Astrocyte (in vitro differentiated cells and primary cell): ENCODE measurements around the gene PDP2. TPM values are rescaled to one million over a fixed set of nuclear protein-coding genes. Genes with fewer than 3 reads are reported as not detected.

Experiments used
- DNase-seq: peaks from one replicate; pipeline ENCODE4 v3.0.0-alpha.2; 2010; ENCODE audit warnings: low read depth
- FAIRE-seq: peaks from 2 replicates; lab custom pipeline; 2011; peaks lifted over from hg19 to GRCh38; lab: Jason Lieb, UNC
- H2AFZ ChIP-seq: 2 replicates; pipeline ENCODE4 v1.6.0; 2012; ENCODE audit warnings: low read depth, low read length, inconsistent platforms
- H3K27ac ChIP-seq: 2 replicates; pipeline ENCODE4 v1.5.1; 2011; ENCODE audit warnings: low read depth, low read length, inconsistent platforms
- H3K27me3 ChIP-seq: 2 replicates; pipeline ENCODE4 v1.6.0; 2011; ENCODE audit warnings: low read length, inconsistent platforms; ENCODE audit not compliant: insufficient read depth
- H3K36me3 ChIP-seq: 2 replicates; pipeline ENCODE4 v1.5.1; 2011; ENCODE audit warnings: low read length, inconsistent platforms; ENCODE audit not compliant: insufficient read depth
- H3K4me1 ChIP-seq: 2 replicates; pipeline ENCODE4 v1.5.1; 2011; ENCODE audit warnings: low read length, inconsistent platforms; ENCODE audit not compliant: insufficient read depth
- H3K4me2 ChIP-seq: 2 replicates; pipeline ENCODE4 v1.6.0; 2012; ENCODE audit warnings: low read length, inconsistent platforms
- H3K4me3 ChIP-seq: 2 replicates; pipeline ENCODE4 v1.5.1; 2011; ENCODE audit warnings: low read depth, mild to moderate bottlenecking, low read length, inconsistent platforms; ENCODE audit not compliant: insufficient read depth
- H3K79me2 ChIP-seq: 2 replicates; pipeline ENCODE4 v1.6.0; 2012; ENCODE audit warnings: mild to moderate bottlenecking, low read length, inconsistent platforms; ENCODE audit not compliant: insufficient read depth
- H3K9ac ChIP-seq: 2 replicates; pipeline ENCODE4 v1.6.0; 2012; ENCODE audit warnings: mild to moderate bottlenecking, low read length, inconsistent platforms
- H3K9me3 ChIP-seq: 2 replicates; pipeline ENCODE4 v1.5.1; 2012; ENCODE audit warnings: low read depth, mild to moderate bottlenecking, low read length, inconsistent platforms; ENCODE audit not compliant: insufficient read depth
- H4K20me1 ChIP-seq: 2 replicates; pipeline ENCODE4 v1.6.0; 2012; ENCODE audit warnings: low read length, inconsistent platforms; ENCODE audit not compliant: insufficient read depth
- H3K27ac Mint-ChIP-seq: one replicate; pipeline ENCODE4 v1.8.0; 2021; ENCODE audit warnings: mild to moderate bottlenecking, mixed read lengths; ENCODE audit not compliant: unreplicated experiment
- H3K27me3 Mint-ChIP-seq: one replicate; pipeline ENCODE4 v1.8.0; 2021; ENCODE audit warnings: low read depth, mixed read lengths; ENCODE audit not compliant: unreplicated experiment
- H3K36me3 Mint-ChIP-seq: one replicate; pipeline ENCODE4 v1.8.0; 2021; ENCODE audit warnings: low read depth, mixed read lengths; ENCODE audit not compliant: unreplicated experiment
- H3K4me1 Mint-ChIP-seq: one replicate; pipeline ENCODE4 v1.8.0; 2021; ENCODE audit warnings: low read depth, mixed read lengths; ENCODE audit not compliant: unreplicated experiment
- H3K4me3 Mint-ChIP-seq: one replicate; pipeline ENCODE4 v1.8.0; 2021; ENCODE audit warnings: mild to moderate bottlenecking, moderate library complexity, mixed read lengths; ENCODE audit not compliant: unreplicated experiment
- H3K9me3 Mint-ChIP-seq: one replicate; pipeline ENCODE4 v1.8.0; 2021; ENCODE audit warnings: mild to moderate bottlenecking, mixed read lengths; ENCODE audit not compliant: unreplicated experiment
- CTCF ChIP-seq: IDR thresholded peaks from 2 replicates; pipeline ENCODE4 v1.5.1; 2011; ENCODE audit warnings: low read depth, mild to moderate bottlenecking, inconsistent platforms, low read length, moderate library complexity; ENCODE audit not compliant: insufficient read depth
- EZH2 ChIP-seq: IDR thresholded peaks from 2 replicates; pipeline ENCODE4 v1.6.1; 2012; ENCODE audit warnings: mild to moderate bottlenecking, low read length, inconsistent platforms; ENCODE audit not compliant: insufficient read depth
- total RNA-seq: library from RNA; stranded (reverse); gene quantifications from 2 replicates; pipeline ENCODE4 v1.2.1, GENCODE V29; 2021

PDP2 gene
- total RNA-seq, 1 donor from 2014 or later, result 16.8 TPM

- no peak for DNase-seq
These were observed 48.5 kb downstream of the PDP2 start for GRCh38 chr16:66928702-66929388.

GRCh38 chr16:66930189-66930588, 49.9 kb downstream of the PDP2 start:
- H3K4me3 Mint-ChIP-seq, result no peak overlapping the region
- TF ChIP-seq CTCF (no peak), EZH2 (no peak)
- H4K20me1 ChIP-seq, result peaks cover 33% of the 10 kb centered on the region
- H3K27me3 ChIP-seq, result no peaks in the 10 kb centered on the region
- H3K79me2 ChIP-seq, result peaks cover 30% of the 10 kb centered on the region
- no peaks in the 10 kb centered on the region for H3K9me3 Mint-ChIP-seq
- H3K36me3 ChIP-seq, result peaks cover 3% of the 10 kb centered on the region
- peak overlapping the region; percentile 37 for H3K9ac ChIP-seq
- DNase-seq (peak; percentile 37), FAIRE-seq (no peak)
- H3K4me3 ChIP-seq, result no peak overlapping the region
- no peak overlapping the region for H3K27ac ChIP-seq
- peaks cover 33% of the 10 kb centered on the region for H3K4me1 Mint-ChIP-seq
- peaks cover 34% of the 10 kb centered on the region for H3K4me1 ChIP-seq
- no peaks in the 10 kb centered on the region for H3K9me3 ChIP-seq
- peaks cover 4% of the 10 kb centered on the region for H3K36me3 Mint-ChIP-seq
- H3K27ac Mint-ChIP-seq, result no peak overlapping the region
- no peak overlapping the region for H2AFZ ChIP-seq
- no peak overlapping the region for H3K4me2 ChIP-seq
- peaks cover 6% of the 10 kb centered on the region for H3K27me3 Mint-ChIP-seq

More at GRCh38 chr16:66928702-66929388, 48.5 kb downstream of the PDP2 start:
- Histone ChIP-seq H3K4me2 (no peak overlapping the region), H3K9me3 (no peaks in the 10 kb centered on the region), H3K27ac (no peak overlapping the region), H3K9ac (no peak overlapping the region), H3K4me1 (peaks cover 38% of the 10 kb centered on the region), H3K4me3 (no peak overlapping the region), H3K27me3 (peaks cover 6% of the 10 kb centered on the region), H3K36me3 (peaks cover 3% of the 10 kb centered on the region), H3K79me2 (peaks cover 17% of the 10 kb centered on the region), H4K20me1 (peaks cover 35% of the 10 kb centered on the region), H2AFZ (no peak overlapping the region)
- H3K4me3 Mint-ChIP-seq, result no peak overlapping the region
- no peaks in the 10 kb centered on the region for H3K9me3 Mint-ChIP-seq
- H3K27ac Mint-ChIP-seq, result peak overlapping the region; percentile 93
- peaks cover 11% of the 10 kb centered on the region for H3K27me3 Mint-ChIP-seq
- peaks cover 4% of the 10 kb centered on the region for H3K36me3 Mint-ChIP-seq
- TF ChIP-seq EZH2 (no peak), CTCF (no peak)
- H3K4me1 Mint-ChIP-seq, result peaks cover 32% of the 10 kb centered on the region
- no peak for FAIRE-seq

GRCh38 chr16:66931665-66932064, 51.4 kb downstream of the PDP2 start:
- Histone ChIP-seq H4K20me1 (peaks cover 45% of the 10 kb centered on the region), H3K4me3 (no peak overlapping the region), H3K4me2 (no peak overlapping the region), H3K4me1 (peaks cover 39% of the 10 kb centered on the region), H3K9me3 (no peaks in the 10 kb centered on the region), H3K27me3 (no peaks in the 10 kb centered on the region), H3K79me2 (peaks cover 45% of the 10 kb centered on the region), H3K27ac (no peak overlapping the region), H3K9ac (no peak overlapping the region), H2AFZ (no peak overlapping the region), H3K36me3 (peaks cover 3% of the 10 kb centered on the region)
- Mint-ChIP-seq H3K36me3 (peaks cover 6% of the 10 kb centered on the region), H3K4me1 (peaks cover 37% of the 10 kb centered on the region), H3K27ac (no peak overlapping the region), H3K27me3 (no peaks in the 10 kb centered on the region), H3K4me3 (no peak overlapping the region), H3K9me3 (no peaks in the 10 kb centered on the region)
- DNase-seq (no peak), FAIRE-seq (no peak)
- TF ChIP-seq CTCF, result no peak
- no peak for TF ChIP-seq EZH2
